ENCODE data around the gene HPN. TPM values are rescaled to one million over a fixed set of nuclear protein-coding genes. Genes with fewer than 3 reads are reported as not detected.

HPN gene
- total RNA-seq, 6 experiments from 2014 or later: not detected

DNA sequence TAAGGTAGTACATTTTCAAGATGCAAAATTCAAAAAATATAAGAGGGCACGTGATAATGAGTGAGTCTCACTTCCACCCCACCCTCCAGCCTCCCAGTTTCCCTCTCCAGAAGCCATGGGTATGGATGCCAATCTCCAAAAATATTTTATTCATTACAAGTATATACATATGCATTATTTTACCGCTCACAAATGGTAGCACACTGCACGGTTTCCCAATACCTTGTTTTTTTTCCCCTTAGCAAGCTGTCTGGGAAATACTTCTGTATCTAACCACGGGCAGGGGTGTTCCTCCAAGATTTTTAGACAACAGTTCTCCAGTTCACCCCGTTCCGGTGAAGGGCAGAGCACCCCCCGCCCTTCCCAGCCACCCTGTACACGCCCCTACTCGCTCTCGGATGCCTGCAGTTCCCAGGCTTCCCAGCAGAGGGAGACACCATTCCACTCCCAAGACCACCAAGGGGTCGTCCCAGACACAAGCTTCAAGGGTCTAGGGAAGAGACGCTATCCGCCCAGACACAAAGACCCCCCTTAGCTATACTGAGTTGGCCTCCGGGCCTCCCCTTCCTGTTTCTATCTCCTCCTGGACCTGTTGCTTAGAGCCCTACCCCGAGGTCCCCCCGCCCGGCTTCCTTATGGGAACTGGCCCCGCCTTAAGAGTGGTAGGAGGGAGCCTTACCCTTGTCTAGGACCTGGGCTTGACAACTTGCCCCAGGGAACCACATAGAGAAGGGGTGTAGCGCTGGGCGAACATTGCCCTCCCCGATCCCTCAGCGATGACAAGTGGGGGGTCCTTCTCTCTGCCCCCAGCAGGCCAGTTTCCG lies 73.0 kb downstream of the HPN start:
- no peak for DNase-seq

DNA sequence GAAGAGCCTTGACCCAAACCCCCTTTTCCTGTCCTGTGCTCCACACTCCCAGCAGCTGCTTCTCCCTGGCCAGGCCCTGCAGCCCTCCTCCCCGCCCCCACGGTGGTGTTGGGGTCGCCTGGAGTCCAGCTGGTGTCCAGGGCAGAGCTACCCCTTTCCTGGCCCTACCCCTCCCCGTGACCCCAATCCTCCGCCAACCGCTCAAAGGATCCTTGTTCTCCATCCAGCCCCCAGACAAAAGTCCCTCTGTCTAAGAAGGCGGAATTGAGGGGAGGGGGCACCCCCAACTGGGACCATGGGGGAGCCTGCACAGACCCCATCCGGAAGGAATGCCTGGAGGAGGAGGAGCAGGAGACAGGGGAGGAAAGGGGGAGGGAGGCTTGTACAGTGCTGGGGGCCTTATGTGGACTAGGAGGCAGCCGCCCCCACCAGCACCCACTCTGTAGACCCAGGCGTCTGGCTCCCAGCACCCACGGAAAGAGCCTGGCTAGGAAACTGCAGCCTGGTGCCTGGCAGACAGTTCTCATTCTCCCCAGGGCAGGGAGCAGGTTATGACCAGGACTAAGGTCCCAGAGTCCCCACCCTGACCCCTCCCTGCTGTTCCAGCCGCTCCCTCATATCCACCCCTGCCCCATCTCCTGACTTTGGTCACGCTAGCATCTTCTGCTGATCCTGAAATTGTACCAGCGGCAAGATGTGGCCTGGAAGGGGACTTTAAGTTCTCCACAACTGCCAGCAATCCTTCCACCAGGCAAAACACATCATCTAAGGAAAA lies 73.8 kb downstream of the HPN start, which contains the start of gene FXYD3:
TSS of gene FXYD3 (plus strand) at position 647 of the 775 bp plus-strand sequence. CDS start 3,554 bp downstream, outside the sequence.
- peaks cover 17% of the 10 kb centered on the region for H3K27me3 Mint-ChIP-seq (ENCODE audit: insufficient read depth)
- peaks cover 9% of the 10 kb centered on the region for H3K4me1 Mint-ChIP-seq (ENCODE audit: low read depth)
- no peaks in the 10 kb centered on the region for H3K36me3 Mint-ChIP-seq (ENCODE audit: low read depth)
- no peaks in the 10 kb centered on the region for H3K9me3 Mint-ChIP-seq
- no peak for TF ChIP-seq CTCF (IDR thresholded peaks at IDR 0.05)
- H3K4me3 Mint-ChIP-seq: no peak within 1 kb of the TSS
- DNase-seq: no peak
- H3K27ac Mint-ChIP-seq: no peak within 1 kb of the TSS

More for the DNA sequence above, 73.0 kb downstream of the HPN start:
- no peaks in the 10 kb centered on the region for H3K9me3 Mint-ChIP-seq
- peaks cover 21% of the 10 kb centered on the region for H3K27me3 Mint-ChIP-seq (ENCODE audit: insufficient read depth)
- no peak overlapping the region for H3K27ac Mint-ChIP-seq
- peaks cover 6% of the 10 kb centered on the region; the same call in 1 of the 2 replicates for H3K4me1 Mint-ChIP-seq (ENCODE audit: low read depth)
- TF ChIP-seq CTCF (IDR thresholded peaks at IDR 0.05): peak; percentile 96
- H3K4me3 Mint-ChIP-seq: no peak overlapping the region
- no peaks in the 10 kb centered on the region for H3K36me3 Mint-ChIP-seq (ENCODE audit: low read depth)

Other genes with a start within 250 kb of the HPN start
- gene ZNF30, start 114.8 kb upstream of the HPN start, total RNA-seq (2021; fragmentation: NEBNext Ultra II Directional; extraction: Animal tissue kit (Norgen Biotek cat#: 25700)): 1 to 10 TPM; 1.9 to 3.1 (median 2.2) TPM
- gene ZNF792, start 77.5 kb upstream of the HPN start, total RNA-seq (2021; fragmentation: NEBNext Ultra II Directional; extraction: Animal tissue kit (Norgen Biotek cat#: 25700)): 1 to 10 TPM; 2.7 to 3.2 (median 3.0) TPM
- gene GRAMD1A, start 41.4 kb upstream of the HPN start, total RNA-seq (2021; fragmentation: NEBNext Ultra II Directional; extraction: Animal tissue kit (Norgen Biotek cat#: 25700)): 10 to 100 TPM; 48.2 to 51.3 (median 50.0) TPM
- 10 to 100 TPM in 4 of 6 experiments, 1 to 10 TPM in 2; 6.8 to 14.2 (median 12.6) TPM for gene SCN1B, start 11.3 kb upstream of the HPN start, total RNA-seq (2021; fragmentation: NEBNext Ultra II Directional; extraction: Animal tissue kit (Norgen Biotek cat#: 25700))
- gene FXYD3, start 74.1 kb downstream of the HPN start, total RNA-seq (2021; fragmentation: NEBNext Ultra II Directional; extraction: Animal tissue kit (Norgen Biotek cat#: 25700)): not detected
- under 1 TPM in 5 of 6 experiments, not detected in 1; 0.08 to 0.17 (median 0.10) TPM for gene LGI4, start 93.3 kb downstream of the HPN start, total RNA-seq (2021; fragmentation: NEBNext Ultra II Directional; extraction: Animal tissue kit (Norgen Biotek cat#: 25700))
- gene FXYD1, start 97.1 kb downstream of the HPN start, total RNA-seq (2021; fragmentation: NEBNext Ultra II Directional; extraction: Animal tissue kit (Norgen Biotek cat#: 25700)): 1 to 10 TPM in 4 of 6 experiments, under 1 TPM in 1, not detected in 1; 0.92 to 2.7 (median 2.1) TPM
- gene FXYD7, start 101.5 kb downstream of the HPN start, total RNA-seq (2021; fragmentation: NEBNext Ultra II Directional; extraction: Animal tissue kit (Norgen Biotek cat#: 25700)): under 1 TPM in 3 of 6 experiments, not detected in 3; 0.32 to 0.87 (median 0.68) TPM
- gene FXYD5, start 113.0 kb downstream of the HPN start, total RNA-seq (2021; fragmentation: NEBNext Ultra II Directional; extraction: Animal tissue kit (Norgen Biotek cat#: 25700)): 100 to 1,000 TPM; 317 to 417 (median 353) TPM
- gene FAM187B, start 187.0 kb downstream of the HPN start, total RNA-seq (2021; fragmentation: NEBNext Ultra II Directional; extraction: Animal tissue kit (Norgen Biotek cat#: 25700)): not detected
- 1 to 10 TPM; 1.7 to 3.3 (median 2.3) TPM for gene LSR, start 207.3 kb downstream of the HPN start, total RNA-seq (2021; fragmentation: NEBNext Ultra II Directional; extraction: Animal tissue kit (Norgen Biotek cat#: 25700))
- 10 to 100 TPM; 66.0 to 78.1 (median 71.4) TPM for gene USF2, start 227.2 kb downstream of the HPN start, total RNA-seq (2021; fragmentation: NEBNext Ultra II Directional; extraction: Animal tissue kit (Norgen Biotek cat#: 25700))
- not detected for gene HAMP, start 240.8 kb downstream of the HPN start, total RNA-seq (2021; fragmentation: NEBNext Ultra II Directional; extraction: Animal tissue kit (Norgen Biotek cat#: 25700))